ENCODE results near the gene SLC35A5. TPM values are rescaled to one million over a fixed set of nuclear protein-coding genes. Genes with fewer than 3 reads are reported as not detected.

SLC35A5 gene
- total and polyA plus RNA-seq, 9 donors, result 21.8 to 44.8 (median 28.2) TPM

DNA sequence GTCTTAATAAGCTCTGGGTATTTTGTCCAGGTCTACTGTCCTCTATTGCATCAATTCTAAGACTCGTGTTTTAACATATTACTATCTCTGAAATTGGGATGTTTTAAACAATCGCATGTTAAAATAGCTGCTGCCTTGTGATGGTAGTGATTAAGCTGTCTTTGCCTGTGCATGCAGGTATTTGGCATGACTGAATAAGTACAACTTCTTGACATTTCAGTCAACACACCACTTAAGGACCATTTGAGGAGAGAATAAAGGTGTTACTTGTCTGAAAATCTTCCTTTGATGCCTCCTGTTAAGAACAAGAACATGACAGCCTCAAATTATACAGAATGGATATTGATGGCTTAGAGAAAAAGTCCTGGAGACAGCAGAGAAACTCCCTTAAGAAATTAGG, 33.0 kb downstream of the SLC35A5 start:
- intact Hi-C loops (cut with DNase I), result no loop called here
- DNase-seq, result no peak
- H3K27me3 ChIP-seq, result no peaks in the 10 kb centered on the region
- TF ChIP-seq EP300 (IDR thresholded peaks at IDR 0.05), result no peak
- TF ChIP-seq, protein P1, sequence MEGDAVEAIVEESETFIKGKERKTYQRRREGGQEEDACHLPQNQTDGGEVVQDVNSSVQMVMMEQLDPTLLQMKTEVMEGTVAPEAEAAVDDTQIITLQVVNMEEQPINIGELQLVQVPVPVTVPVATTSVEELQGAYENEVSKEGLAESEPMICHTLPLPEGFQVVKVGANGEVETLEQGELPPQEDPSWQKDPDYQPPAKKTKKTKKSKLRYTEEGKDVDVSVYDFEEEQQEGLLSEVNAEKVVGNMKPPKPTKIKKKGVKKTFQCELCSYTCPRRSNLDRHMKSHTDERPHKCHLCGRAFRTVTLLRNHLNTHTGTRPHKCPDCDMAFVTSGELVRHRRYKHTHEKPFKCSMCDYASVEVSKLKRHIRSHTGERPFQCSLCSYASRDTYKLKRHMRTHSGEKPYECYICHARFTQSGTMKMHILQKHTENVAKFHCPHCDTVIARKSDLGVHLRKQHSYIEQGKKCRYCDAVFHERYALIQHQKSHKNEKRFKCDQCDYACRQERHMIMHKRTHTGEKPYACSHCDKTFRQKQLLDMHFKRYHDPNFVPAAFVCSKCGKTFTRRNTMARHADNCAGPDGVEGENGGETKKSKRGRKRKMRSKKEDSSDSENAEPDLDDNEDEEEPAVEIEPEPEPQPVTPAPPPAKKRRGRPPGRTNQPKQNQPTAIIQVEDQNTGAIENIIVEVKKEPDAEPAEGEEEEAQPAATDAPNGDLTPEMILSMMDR (IDR thresholded peaks at IDR 0.05), result no peak
- no peak for TF ChIP-seq POLR2A (IDR thresholded peaks at IDR 0.05)
- no peaks in the 10 kb centered on the region for H3K9me3 ChIP-seq
- 72 to 94% (median 88%) methylated on average over 2 of the region's 2 CpGs for WGBS, 3 donors
- no peaks in the 10 kb centered on the region for H3K36me3 ChIP-seq
- H3K4me1 ChIP-seq (ENCODE audit: insufficient read depth), result no peaks in the 10 kb centered on the region
- no peak overlapping the region for H3K4me3 ChIP-seq
- no peak overlapping the region for H3K27ac ChIP-seq

DNA sequence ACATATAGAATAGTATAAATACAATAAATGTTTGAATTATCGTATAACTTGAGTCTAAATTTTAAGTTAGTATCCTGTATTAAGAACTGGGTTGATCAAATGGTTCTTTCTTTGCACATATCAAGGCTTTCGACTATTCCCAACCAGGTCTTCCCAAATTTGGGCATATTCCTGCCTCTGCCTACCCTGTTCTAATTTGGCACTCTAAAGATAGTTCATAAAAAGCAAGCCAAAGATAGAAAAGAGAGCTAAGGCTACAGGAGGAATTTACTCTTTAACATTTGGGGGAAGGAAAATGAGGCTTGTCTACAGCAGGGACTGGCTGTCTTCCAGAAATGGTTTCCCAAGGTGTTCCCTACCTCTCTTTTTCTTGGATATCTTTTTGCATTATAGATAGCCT, 36.1 kb downstream of the SLC35A5 start:
- Histone ChIP-seq H3K27ac (no peak overlapping the region), H3K4me3 (no peak overlapping the region), H3K9me3 (no peaks in the 10 kb centered on the region), H3K4me1 (ENCODE audit: insufficient read depth) (no peaks in the 10 kb centered on the region), H3K27me3 (no peaks in the 10 kb centered on the region), H3K36me3 (no peaks in the 10 kb centered on the region)
- 91 to 95% (median 93%) methylated on average over 2 of the region's 2 CpGs for WGBS, 3 donors
- intact Hi-C loops (cut with DNase I), result no loop called here
- DNase-seq, result no peak
- no peak for TF ChIP-seq POLR2A (IDR thresholded peaks at IDR 0.05)
- TF ChIP-seq EP300 (IDR thresholded peaks at IDR 0.05), result no peak
- TF ChIP-seq, protein P1 (IDR thresholded peaks at IDR 0.05), result no peak

DNA sequence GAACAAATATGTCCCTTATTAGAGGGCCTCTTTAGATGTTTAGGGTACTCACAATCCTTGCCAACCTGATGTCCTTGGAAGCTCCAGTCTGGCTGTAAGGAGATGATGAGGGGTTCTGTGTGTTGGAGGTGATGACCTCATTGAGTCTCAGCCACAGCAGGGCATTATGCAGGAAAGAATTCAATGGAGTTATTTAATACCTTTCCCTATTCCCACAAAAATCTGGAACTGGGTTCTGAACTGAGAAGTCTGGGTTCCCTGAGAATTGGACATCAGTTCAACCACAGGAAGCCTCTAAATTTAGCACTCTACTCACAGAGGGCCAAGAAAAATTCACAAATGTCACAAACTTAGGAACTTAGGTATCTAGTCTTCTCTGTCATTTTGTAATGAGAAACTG, 36.9 kb downstream of the SLC35A5 start:
- intact Hi-C loops (cut with DNase I), result no loop called here

DNA sequence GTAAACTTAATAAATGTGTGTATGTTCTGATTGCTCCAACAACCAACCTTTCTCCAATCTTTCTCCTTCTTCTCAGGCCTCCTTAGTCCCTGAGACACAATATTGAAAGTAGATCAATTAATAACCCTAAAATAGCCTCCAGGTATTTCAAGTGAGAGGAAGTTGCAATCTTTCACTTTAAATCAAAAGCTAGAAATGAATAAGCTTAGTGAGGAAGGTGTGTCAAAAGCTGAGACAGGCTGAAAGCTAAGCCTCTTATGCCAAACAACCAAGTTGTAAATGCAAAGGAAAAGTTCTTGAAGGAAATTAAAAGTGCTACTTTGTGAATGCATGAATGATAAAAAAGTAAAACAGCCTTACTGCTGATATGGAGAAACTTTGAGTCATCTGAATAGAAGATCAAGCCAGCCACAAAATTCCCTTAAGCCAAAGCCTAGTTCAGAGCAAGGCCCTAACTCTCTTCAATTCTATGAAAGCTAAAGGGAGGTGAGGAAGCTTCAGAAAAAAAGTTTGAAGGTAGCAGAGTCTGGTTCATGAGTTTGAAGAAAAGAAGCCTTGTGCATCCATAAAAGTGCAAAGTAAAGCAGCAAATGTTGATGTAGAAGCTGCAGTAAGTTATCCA, 40.5 kb downstream of the SLC35A5 start:
- no peak for TF ChIP-seq POLR2A (IDR thresholded peaks at IDR 0.05)
- TF ChIP-seq, protein P1 (IDR thresholded peaks at IDR 0.05), result no peak
- no peak for TF ChIP-seq EP300 (IDR thresholded peaks at IDR 0.05)
- no peaks in the 10 kb centered on the region for H3K36me3 ChIP-seq
- H3K27me3 ChIP-seq, result no peaks in the 10 kb centered on the region
- no peak overlapping the region for H3K4me3 ChIP-seq
- H3K9me3 ChIP-seq, result no peaks in the 10 kb centered on the region
- peaks cover 4% of the 10 kb centered on the region for H3K4me1 ChIP-seq (ENCODE audit: insufficient read depth)
- intact Hi-C loops (cut with DNase I), result no loop called here
- H3K27ac ChIP-seq, result no peak overlapping the region
- no peak for DNase-seq

More for the DNA sequence above, 36.9 kb downstream of the SLC35A5 start:
- Histone ChIP-seq H3K36me3 (no peaks in the 10 kb centered on the region), H3K4me3 (no peak overlapping the region), H3K27me3 (no peaks in the 10 kb centered on the region), H3K9me3 (no peaks in the 10 kb centered on the region), H3K27ac (no peak overlapping the region), H3K4me1 (ENCODE audit: insufficient read depth) (no peaks in the 10 kb centered on the region)
- no peak for DNase-seq
- TF ChIP-seq POLR2A (IDR thresholded peaks at IDR 0.05) (no peak), EP300 (IDR thresholded peaks at IDR 0.05) (no peak)
- TF ChIP-seq, protein P1 (IDR thresholded peaks at IDR 0.05), result no peak
